Keratinocyte (primary cell): Measurements from ENCODE around the gene AVPR1A. TPM values are rescaled to one million over a fixed set of nuclear protein-coding genes. Genes with fewer than 3 reads are reported as not detected.

Experiments
- DNase-seq: peaks from one replicate; pipeline ENCODE4 v3.0.0-alpha.2; 2011; ENCODE audit warnings: low read depth, missing footprints, low spot score
- FAIRE-seq: peaks from 2 replicates; lab custom pipeline; 2011; peaks lifted over from hg19 to GRCh38; lab: Jason Lieb, UNC
- H2AFZ ChIP-seq: 2 replicates; pipeline ENCODE4 v1.6.0; 2012; ENCODE audit warnings: low read length, control low read depth, inconsistent platforms; ENCODE audit not compliant: control insufficient read depth
- H3K27ac ChIP-seq: 2 replicates; pipeline ENCODE4 v1.5.1; 2011; ENCODE audit warnings: low read length; ENCODE audit not compliant: control insufficient read depth, insufficient read depth
- H3K27me3 ChIP-seq: 3 replicates; pipeline ENCODE4 v1.6.0; 2011; ENCODE audit warnings: low read length; ENCODE audit not compliant: control insufficient read depth, insufficient read depth; ENCODE audit errors: extremely low read depth
- H3K36me3 ChIP-seq, 2 experiments: 2 replicates in 1 of 2; 3 replicates in 1 of 2; pipeline ENCODE4 v1.5.1; 2011; ENCODE audit warnings: low read length in 2 of 2, mild to moderate bottlenecking in 1 of 2; ENCODE audit not compliant: control insufficient read depth in 2 of 2, insufficient read depth in 2 of 2; ENCODE audit errors: extremely low read depth in 1 of 2
- H3K4me1 ChIP-seq: 3 replicates; pipeline ENCODE4 v1.5.1; 2011; ENCODE audit warnings: low read length; ENCODE audit not compliant: control insufficient read depth, insufficient read depth; ENCODE audit errors: extremely low read depth
- H3K4me2 ChIP-seq: 3 replicates; pipeline ENCODE4 v1.6.0; 2011; ENCODE audit warnings: low read depth, low read length; ENCODE audit not compliant: control insufficient read depth, insufficient read depth; ENCODE audit errors: extremely low read depth
- H3K4me3 ChIP-seq, 3 experiments: fragments of 200-600 bp in 1 of 3; sonication (generic) in 1 of 3; 2 replicates in 2 of 3; 3 replicates in 1 of 3; pipeline ENCODE4 v1.5.1; 2011 to 2016; ENCODE audit warnings: low read length in 3 of 3, mild to moderate bottlenecking in 3 of 3, control low read depth in 2 of 3, inconsistent platforms in 1 of 3, low read depth in 1 of 3, mixed read lengths in 1 of 3, mixed run types in 1 of 3, moderate library complexity in 1 of 3; ENCODE audit not compliant: control insufficient read depth in 2 of 3, insufficient read depth in 2 of 3; ENCODE audit errors: extremely low read depth in 1 of 3
- H3K79me2 ChIP-seq: 2 replicates; pipeline ENCODE4 v1.6.0; 2012; ENCODE audit warnings: low read length; ENCODE audit not compliant: control insufficient read depth, insufficient read depth
- H3K9ac ChIP-seq: 3 replicates; pipeline ENCODE4 v1.6.0; 2011; ENCODE audit warnings: low read length; ENCODE audit not compliant: control insufficient read depth, insufficient read depth; ENCODE audit errors: extremely low read depth
- H3K9me1 ChIP-seq: 3 replicates; pipeline ENCODE4 v1.6.0; 2011; ENCODE audit warnings: low read length; ENCODE audit not compliant: control insufficient read depth, insufficient read depth; ENCODE audit errors: extremely low read depth
- H3K9me3 ChIP-seq: 2 replicates; pipeline ENCODE4 v1.5.1; 2012; ENCODE audit warnings: low read depth, low read length; ENCODE audit not compliant: control insufficient read depth
- H4K20me1 ChIP-seq: 3 replicates; pipeline ENCODE4 v1.6.0; 2011; ENCODE audit warnings: low read length; ENCODE audit not compliant: control insufficient read depth, insufficient read depth; ENCODE audit errors: extremely low read depth
- EZH2 ChIP-seq: IDR thresholded peaks from one replicate; pipeline ENCODE4 v1.6.1; 2012; ENCODE audit warnings: inconsistent platforms, mild to moderate bottlenecking, low read length, moderate library complexity
- dilution Hi-C: fragments of 300-500 bp; cut with MboI; formaldehyde crosslinking; loops from one replicate; pipeline ENCODE4 v1.7.0; 2020; ENCODE audit warnings: low sequenced_read_pairs; ENCODE audit not compliant: extremely low pct_ligation_motif_present
- polyA plus RNA-seq, 5 experiments: library from polyadenylated mRNA; depleted of rRNA in 3 of 5; stranded (reverse) in 3 of 5; stranded (forward) in 1 of 5; unstranded in 1 of 5; fragments of >200 nt; gene quantifications; 1 replicate in 1 of 5; 2 replicates in 3 of 5; 3 replicates in 1 of 5; pipeline versions ENCODE4 v1.2.1 to v1.2.3, GENCODE V29; 2011 to 2012; ENCODE audit warnings: missing spikeins in 2 of 5, low read depth in 1 of 5, low replicate concordance in 1 of 5
- TF ChIP-seq, protein P1 (sequence below), 3 experiments: IDR thresholded peaks in 1 of 3; conservative IDR thresholded peaks in 1 of 3; optimal IDR thresholded peaks in 1 of 3; 2 replicates in 2 of 3; 3 replicates in 1 of 3; pipeline versions ENCODE3 to v1.5.1; 2011; ENCODE audit warnings: low read length in 3 of 3, mild to moderate bottlenecking in 3 of 3, moderate library complexity in 2 of 3, control low read depth in 1 of 3, inconsistent platforms in 1 of 3; ENCODE audit not compliant: insufficient read depth in 2 of 3; ENCODE audit errors: extremely low read depth in 1 of 3

Gene AVPR1A
- polyA plus RNA-seq, 1 donor (not counting 4 experiments of a cell fraction or from before 2014, with no cell fraction given), result not detected

DNA sequence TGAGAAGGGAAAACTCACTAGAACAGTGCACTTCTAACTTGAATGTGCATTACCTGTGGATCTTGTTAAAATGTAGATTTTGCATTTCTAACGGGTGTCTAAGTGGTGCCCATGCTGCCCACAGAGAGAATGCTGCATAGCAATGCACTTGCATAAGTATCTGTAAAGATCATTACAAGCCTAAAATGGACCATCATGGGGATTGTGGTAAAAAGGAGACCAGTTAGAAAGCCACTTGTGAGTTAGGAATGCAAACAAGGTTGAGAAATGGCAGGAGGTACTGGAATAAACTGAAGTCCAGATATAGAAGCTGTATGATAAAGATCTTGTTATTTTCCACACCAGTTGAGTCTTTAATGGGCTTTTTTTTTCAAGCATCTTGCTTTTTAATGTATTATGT is 18.8 kb downstream of the AVPR1A start:
- H3K4me2 ChIP-seq, result no peak overlapping the region
- no peaks in the 10 kb centered on the region for H3K9me3 ChIP-seq
- no peak for FAIRE-seq
- H3K27me3 ChIP-seq, result no peaks in the 10 kb centered on the region
- no peaks in the 10 kb centered on the region for H4K20me1 ChIP-seq
- no peak for DNase-seq
- H3K9me1 ChIP-seq, result no peaks in the 10 kb centered on the region
- no peaks in the 10 kb centered on the region for H3K36me3 ChIP-seq
- no peak overlapping the region for H2AFZ ChIP-seq
- no peak for TF ChIP-seq EZH2
- TF ChIP-seq, protein P1, sequence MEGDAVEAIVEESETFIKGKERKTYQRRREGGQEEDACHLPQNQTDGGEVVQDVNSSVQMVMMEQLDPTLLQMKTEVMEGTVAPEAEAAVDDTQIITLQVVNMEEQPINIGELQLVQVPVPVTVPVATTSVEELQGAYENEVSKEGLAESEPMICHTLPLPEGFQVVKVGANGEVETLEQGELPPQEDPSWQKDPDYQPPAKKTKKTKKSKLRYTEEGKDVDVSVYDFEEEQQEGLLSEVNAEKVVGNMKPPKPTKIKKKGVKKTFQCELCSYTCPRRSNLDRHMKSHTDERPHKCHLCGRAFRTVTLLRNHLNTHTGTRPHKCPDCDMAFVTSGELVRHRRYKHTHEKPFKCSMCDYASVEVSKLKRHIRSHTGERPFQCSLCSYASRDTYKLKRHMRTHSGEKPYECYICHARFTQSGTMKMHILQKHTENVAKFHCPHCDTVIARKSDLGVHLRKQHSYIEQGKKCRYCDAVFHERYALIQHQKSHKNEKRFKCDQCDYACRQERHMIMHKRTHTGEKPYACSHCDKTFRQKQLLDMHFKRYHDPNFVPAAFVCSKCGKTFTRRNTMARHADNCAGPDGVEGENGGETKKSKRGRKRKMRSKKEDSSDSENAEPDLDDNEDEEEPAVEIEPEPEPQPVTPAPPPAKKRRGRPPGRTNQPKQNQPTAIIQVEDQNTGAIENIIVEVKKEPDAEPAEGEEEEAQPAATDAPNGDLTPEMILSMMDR (optimal IDR thresholded peaks at IDR 0.05 in 1 of 3, IDR thresholded peaks at IDR 0.05 in 1 of 3, conservative IDR thresholded peaks at IDR 0.05 in 1 of 3; ENCODE audit: extremely low read depth in 1 of 3, insufficient read depth in 2 of 3, low read length in 3 of 3), result no peak
- dilution Hi-C loops, result no loop called here
- no peak overlapping the region for H3K27ac ChIP-seq
- H3K4me3 ChIP-seq, result no peak overlapping the region
- H3K4me1 ChIP-seq, result no peaks in the 10 kb centered on the region
- H3K9ac ChIP-seq, result no peak overlapping the region
- H3K79me2 ChIP-seq, result no peaks in the 10 kb centered on the region

DNA sequence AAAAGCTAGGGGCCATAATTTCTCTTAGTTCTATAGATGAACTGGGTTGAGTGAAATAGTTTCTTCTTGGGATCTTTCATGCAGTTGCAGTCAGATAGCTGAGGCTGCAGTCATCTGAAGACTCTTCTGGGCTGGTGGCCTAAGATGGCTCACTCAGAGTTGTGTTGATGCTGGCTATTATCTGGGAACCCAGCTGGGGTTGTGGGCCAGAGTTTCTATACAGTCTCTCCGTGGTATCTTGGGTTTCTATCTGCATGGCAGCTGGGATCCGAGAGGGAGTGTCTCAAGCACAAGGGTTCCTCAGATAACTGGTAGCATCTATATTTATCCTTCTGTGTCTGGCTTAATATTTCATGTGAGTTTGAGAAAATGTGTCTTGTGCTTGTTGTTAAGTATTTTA is 21.1 kb downstream of the AVPR1A start:
- no peak overlapping the region for H3K27ac ChIP-seq
- no peaks in the 10 kb centered on the region for H3K4me1 ChIP-seq
- H3K9me1 ChIP-seq, result no peaks in the 10 kb centered on the region
- H3K79me2 ChIP-seq, result no peaks in the 10 kb centered on the region
- dilution Hi-C loops, result no loop called here
- no peaks in the 10 kb centered on the region for H3K36me3 ChIP-seq
- H4K20me1 ChIP-seq, result no peaks in the 10 kb centered on the region
- H2AFZ ChIP-seq, result no peak overlapping the region
- H3K4me3 ChIP-seq, result no peak overlapping the region
- TF ChIP-seq EZH2, result no peak
- TF ChIP-seq, protein P1 (optimal IDR thresholded peaks at IDR 0.05 in 1 of 3, IDR thresholded peaks at IDR 0.05 in 1 of 3, conservative IDR thresholded peaks at IDR 0.05 in 1 of 3; ENCODE audit: extremely low read depth in 1 of 3, insufficient read depth in 2 of 3, low read length in 3 of 3), result no peak
- H3K9ac ChIP-seq, result no peak overlapping the region
- DNase-seq (no peak), FAIRE-seq (no peak)
- H3K9me3 ChIP-seq, result no peaks in the 10 kb centered on the region
- no peaks in the 10 kb centered on the region for H3K27me3 ChIP-seq
- no peak overlapping the region for H3K4me2 ChIP-seq
